Adipocyte (in vitro differentiated cells): ENCODE measurements around the gene PADI4.

Experiments used
- DNase-seq: peaks from one replicate; pipeline ENCODE4 v3.0.0-alpha.2; 2015; ENCODE audit warnings: low read depth
- H3K27me3 ChIP-seq: replicated peaks from 2 replicates; pipeline ENCODE4 v1.7.0; 2013; ENCODE audit warnings: mild to moderate bottlenecking, low read length, moderate library complexity; ENCODE audit not compliant: control insufficient read depth, insufficient read depth
- H3K36me3 ChIP-seq: 2 replicates; pipeline ENCODE4 v1.7.0; 2013; ENCODE audit warnings: low read length, mild to moderate bottlenecking, moderate library complexity; ENCODE audit not compliant: control insufficient read depth, insufficient read depth, severe bottlenecking
- H3K4me1 ChIP-seq: 2 replicates; pipeline ENCODE4 v1.7.0; 2013; ENCODE audit warnings: mild to moderate bottlenecking, low read length, moderate library complexity; ENCODE audit not compliant: control insufficient read depth, insufficient read depth
- H3K4me3 ChIP-seq: 2 replicates; pipeline ENCODE4 v1.7.0; 2013; ENCODE audit warnings: mild to moderate bottlenecking, low read length, moderate library complexity
- H3K9ac ChIP-seq: 2 replicates; pipeline ENCODE4 v1.7.0; 2013; ENCODE audit warnings: mild to moderate bottlenecking, low read length, moderate library complexity
- H3K9me3 ChIP-seq: 2 replicates; pipeline ENCODE4 v1.7.0; 2013; ENCODE audit warnings: mild to moderate bottlenecking, low read length, moderate library complexity; ENCODE audit not compliant: control insufficient read depth

PADI4 gene

DNA sequence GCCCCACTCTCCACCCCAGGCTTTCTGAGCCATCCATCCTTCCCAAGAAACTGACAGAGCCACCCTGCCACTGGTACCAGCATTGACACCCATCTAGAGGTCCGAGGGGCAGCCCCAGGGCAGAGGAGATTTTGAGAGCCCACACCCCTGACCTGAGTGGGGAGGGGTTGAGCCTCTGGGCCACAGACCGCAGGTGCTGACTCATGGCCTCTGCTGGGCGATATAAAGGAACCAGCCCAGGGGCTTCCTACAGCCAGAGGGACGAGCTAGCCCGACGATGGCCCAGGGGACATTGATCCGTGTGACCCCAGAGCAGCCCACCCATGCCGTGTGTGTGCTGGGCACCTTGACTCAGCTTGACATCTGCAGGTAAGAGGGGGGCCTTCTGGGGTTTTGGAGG lies at the start of gene PADI4:
PADI4 (plus strand) TSS at position 252 of the 400 bp plus-strand sequence; CDS start at position 278, 26 bp downstream.
- Histone ChIP-seq H3K9me3 (peaks cover 5% of the 10 kb centered on the region), H3K36me3 (no peaks in the 10 kb centered on the region), H3K27me3 (peaks cover 46% of the 10 kb centered on the region), H3K4me3 (no peak within 1 kb of the TSS), H3K4me1 (peaks cover 8% of the 10 kb centered on the region), H3K9ac (no peak within 1 kb of the TSS)
- DNase-seq: no peak

DNA sequence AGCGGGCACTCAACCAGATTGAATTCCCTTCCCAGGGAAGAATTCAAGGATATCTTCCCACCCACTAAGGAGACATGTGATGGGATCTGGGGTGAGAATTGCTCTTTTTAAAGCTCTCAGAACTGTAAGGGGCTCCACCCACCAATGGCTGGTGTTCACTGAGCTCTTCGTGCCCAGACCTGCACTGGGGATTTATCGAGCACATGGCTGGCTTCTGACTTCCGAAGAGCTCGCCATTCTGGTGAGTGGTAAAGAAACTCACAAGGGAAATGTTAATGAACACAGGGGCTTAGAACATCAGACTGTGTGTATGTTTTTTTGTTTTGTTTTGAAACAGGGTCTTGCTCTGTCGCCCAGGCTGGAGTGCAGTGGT lies 49.3 kb upstream of the PADI4 start:
- H3K4me3 ChIP-seq: no peak overlapping the region
- H3K27me3 ChIP-seq: peaks cover 52% of the 10 kb centered on the region
- no peaks in the 10 kb centered on the region for H3K4me1 ChIP-seq
- no peak overlapping the region for H3K9ac ChIP-seq
- H3K9me3 ChIP-seq: peaks cover 18% of the 10 kb centered on the region
- no peak for DNase-seq
- no peaks in the 10 kb centered on the region for H3K36me3 ChIP-seq

GRCh38 chr1:17259233-17259873 lies 48.6 kb upstream of the PADI4 start:
- peaks cover 49% of the 10 kb centered on the region for H3K27me3 ChIP-seq
- H3K9ac ChIP-seq: no peak overlapping the region
- DNase-seq: no peak
- H3K9me3 ChIP-seq: peaks cover 18% of the 10 kb centered on the region
- no peak overlapping the region for H3K4me3 ChIP-seq
- no peaks in the 10 kb centered on the region for H3K36me3 ChIP-seq
- no peaks in the 10 kb centered on the region for H3K4me1 ChIP-seq

DNA sequence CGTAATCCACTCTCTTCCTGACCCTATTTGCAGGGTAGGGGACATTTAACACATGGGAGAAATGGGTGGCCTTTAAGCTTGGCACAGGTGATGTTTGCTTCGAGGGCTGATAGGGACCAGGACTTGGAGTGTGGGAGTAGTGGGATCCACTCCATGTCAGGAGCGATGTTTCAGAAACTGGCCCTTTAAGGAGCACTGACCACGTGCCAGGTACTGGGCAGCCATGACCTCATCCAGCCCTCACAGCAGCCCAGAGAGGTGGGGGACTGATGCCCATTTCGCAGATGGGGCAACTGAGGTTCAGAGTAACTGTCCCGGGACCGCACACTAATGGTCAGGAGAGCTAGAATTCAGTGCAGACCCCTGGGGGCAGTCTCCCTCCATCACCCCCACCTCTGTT lies 47.7 kb upstream of the PADI4 start:
- H3K27me3 ChIP-seq: peaks cover 42% of the 10 kb centered on the region

GRCh38 chr1:17260738-17261137 lies 47.3 kb upstream of the PADI4 start:
- DNase-seq: no peak
- Histone ChIP-seq H3K9ac (no peak overlapping the region), H3K4me3 (no peak overlapping the region), H3K9me3 (peaks cover 18% of the 10 kb centered on the region), H3K36me3 (no peaks in the 10 kb centered on the region), H3K27me3 (peaks cover 37% of the 10 kb centered on the region), H3K4me1 (no peaks in the 10 kb centered on the region)

More for the DNA sequence above, 47.7 kb upstream of the PADI4 start:
- no peak for DNase-seq
- H3K36me3 ChIP-seq: no peaks in the 10 kb centered on the region
- H3K4me3 ChIP-seq: no peak overlapping the region
- peaks cover 18% of the 10 kb centered on the region for H3K9me3 ChIP-seq
- no peak overlapping the region for H3K9ac ChIP-seq
- H3K4me1 ChIP-seq: no peaks in the 10 kb centered on the region

DNA sequence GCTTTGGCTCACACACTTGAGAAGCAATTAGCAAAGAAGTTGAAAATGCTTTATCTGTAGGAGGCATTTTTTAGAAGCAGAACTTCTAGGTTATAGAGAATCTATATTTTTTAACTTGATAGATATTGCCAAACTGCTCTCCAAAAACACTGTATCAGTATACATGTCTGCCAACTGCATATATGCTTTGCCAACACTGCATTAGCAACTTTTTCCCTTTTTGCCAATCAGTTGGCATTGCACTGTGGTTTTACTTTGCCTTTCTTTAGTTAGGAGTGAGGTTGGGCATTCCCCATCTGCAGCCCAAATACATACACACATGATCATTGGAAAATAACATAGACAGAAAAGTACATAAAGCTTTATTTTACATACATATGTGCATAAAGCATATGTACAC lies 44.1 kb upstream of the PADI4 start:
- no peak overlapping the region for H3K9ac ChIP-seq
- no peaks in the 10 kb centered on the region for H3K36me3 ChIP-seq
- H3K4me1 ChIP-seq: no peaks in the 10 kb centered on the region
- peaks cover 18% of the 10 kb centered on the region for H3K9me3 ChIP-seq
- peaks cover 34% of the 10 kb centered on the region for H3K27me3 ChIP-seq
- no peak for DNase-seq
- H3K4me3 ChIP-seq: no peak overlapping the region

DNA sequence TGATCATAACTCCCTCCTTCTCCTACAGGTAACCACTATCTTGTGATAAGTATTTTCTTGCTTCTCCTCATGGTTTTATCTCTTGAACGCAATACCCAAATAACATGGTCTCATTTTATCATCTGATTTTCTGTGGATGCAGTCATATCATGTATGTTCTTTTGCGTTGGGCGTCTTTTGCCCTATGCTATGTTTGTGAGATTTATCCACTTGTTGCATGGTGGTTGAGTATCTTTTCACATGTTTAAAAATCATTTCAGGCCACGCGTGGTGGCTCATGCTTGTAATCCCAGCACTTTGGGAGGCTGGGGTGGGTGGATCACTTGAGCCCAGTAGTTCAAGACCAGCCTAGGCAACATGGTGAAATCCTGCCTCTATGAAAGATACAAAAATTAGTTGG lies 43.5 kb upstream of the PADI4 start:
- H3K4me3 ChIP-seq: no peak overlapping the region
- H3K27me3 ChIP-seq: peaks cover 32% of the 10 kb centered on the region
- no peaks in the 10 kb centered on the region for H3K36me3 ChIP-seq
- no peak overlapping the region for H3K9ac ChIP-seq
- no peak for DNase-seq
- H3K9me3 ChIP-seq: peaks cover 18% of the 10 kb centered on the region
- no peaks in the 10 kb centered on the region for H3K4me1 ChIP-seq

GRCh38 chr1:17265162-17265561 lies 42.8 kb upstream of the PADI4 start:
- H3K27me3 ChIP-seq: peaks cover 26% of the 10 kb centered on the region
- DNase-seq: peak; percentile 8

DNA sequence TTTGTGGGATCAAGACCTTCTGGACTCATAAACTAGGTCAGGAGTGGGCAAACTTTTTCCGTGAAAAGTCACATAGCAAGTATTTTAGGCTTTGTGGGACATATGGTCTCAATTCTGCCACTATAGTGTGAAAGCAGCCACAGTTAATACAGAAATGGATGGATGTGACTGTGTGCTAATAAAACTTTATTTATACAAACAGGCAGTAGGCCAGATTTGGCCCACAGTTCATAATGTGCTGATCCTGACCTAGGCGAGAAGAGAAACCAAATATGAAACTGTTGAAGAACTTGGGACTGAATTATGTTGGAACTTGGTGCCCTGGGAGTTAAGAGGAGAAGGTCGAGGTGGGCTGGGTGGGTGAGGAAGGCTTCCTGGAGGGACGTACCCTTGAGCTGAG lies 42.0 kb upstream of the PADI4 start:
- H3K27me3 ChIP-seq: peaks cover 24% of the 10 kb centered on the region
- no peak for DNase-seq
- H3K9me3 ChIP-seq: peaks cover 18% of the 10 kb centered on the region
- no peak overlapping the region for H3K4me3 ChIP-seq
- H3K36me3 ChIP-seq: no peaks in the 10 kb centered on the region
- H3K4me1 ChIP-seq: no peaks in the 10 kb centered on the region
- H3K9ac ChIP-seq: no peak overlapping the region

More at GRCh38 chr1:17265162-17265561, 42.8 kb upstream of the PADI4 start:
- no peak overlapping the region for H3K9ac ChIP-seq
- H3K9me3 ChIP-seq: peaks cover 18% of the 10 kb centered on the region
- H3K4me3 ChIP-seq: no peak overlapping the region
- no peaks in the 10 kb centered on the region for H3K36me3 ChIP-seq
- no peaks in the 10 kb centered on the region for H3K4me1 ChIP-seq

- Histone ChIP-seq H3K4me3 (no peak overlapping the region), H3K27me3 (peaks cover 38% of the 10 kb centered on the region), H3K4me1 (no peaks in the 10 kb centered on the region), H3K9me3 (no peaks in the 10 kb centered on the region), H3K36me3 (no peaks in the 10 kb centered on the region), H3K9ac (no peak overlapping the region)
- DNase-seq: no peak
These were observed 36.9 kb upstream of the PADI4 start for GRCh38 chr1:17270891-17271765.

GRCh38 chr1:17272066-17272465 lies 35.9 kb upstream of the PADI4 start:
- peaks cover 38% of the 10 kb centered on the region for H3K27me3 ChIP-seq
- H3K36me3 ChIP-seq: no peaks in the 10 kb centered on the region
- no peaks in the 10 kb centered on the region for H3K4me1 ChIP-seq
- no peaks in the 10 kb centered on the region for H3K9me3 ChIP-seq
- no peak overlapping the region for H3K9ac ChIP-seq
- DNase-seq: no peak
- no peak overlapping the region for H3K4me3 ChIP-seq
